Measurements from ENCODE around the gene CFAP46. TPM values are rescaled to one million over a fixed set of nuclear protein-coding genes. Genes with fewer than 3 reads are reported as not detected.

Gene CFAP46
- total RNA-seq, 1 donor from 2014 or later = 1.1 TPM

- ATAC-seq = no peak
- intact Hi-C loops (cut with DNase I) = no loop called here
- DNase-seq (ENCODE audit: low spot score) = peak; percentile 46
Measured at GRCh38 chr10:132948351-132948750, 6.0 kb upstream of the CFAP46 start.

- ATAC-seq (no peak), DNase-seq (ENCODE audit: low spot score) (no peak)
- intact Hi-C loops (cut with DNase I) = no loop called here
Measured at GRCh38 chr10:132947843-132948242, 5.5 kb upstream of the CFAP46 start.

- ATAC-seq (no peak), DNase-seq (ENCODE audit: low spot score) (no peak)
- intact Hi-C loops (cut with DNase I) = no loop called here
Measured at GRCh38 chr10:132946806-132947546, 4.6 kb upstream of the CFAP46 start.

DNA sequence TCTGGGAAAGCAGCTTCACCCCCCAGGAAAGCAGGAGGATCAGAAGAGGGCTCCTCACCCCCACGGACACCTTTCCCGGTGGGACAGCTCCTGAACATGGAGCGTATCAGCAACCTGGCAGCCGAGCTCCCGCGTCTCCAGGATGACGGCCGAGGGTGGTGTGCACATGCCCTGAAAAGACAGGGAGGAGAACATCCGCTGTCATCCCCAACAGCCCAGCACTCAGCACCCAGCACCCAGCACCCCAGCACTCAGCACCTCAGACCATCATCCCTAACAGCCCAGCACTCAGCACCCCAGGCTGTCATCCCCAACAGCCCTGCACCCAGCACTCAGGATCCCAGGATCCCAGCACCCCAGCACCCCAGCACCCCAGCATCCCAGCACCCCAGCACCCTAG lies 3.9 kb upstream of the CFAP46 start:
- intact Hi-C loops (cut with DNase I) = no loop called here
- ATAC-seq = no peak
- peak; percentile 47 for DNase-seq (ENCODE audit: low spot score)

GRCh38 chr10:132945894-132946255 lies 3.5 kb upstream of the CFAP46 start:
- no peak for DNase-seq (ENCODE audit: low spot score)
- intact Hi-C loops (cut with DNase I) = no loop called here
- no peak for ATAC-seq

GRCh38 chr10:132945125-132945893 lies 2.9 kb upstream of the CFAP46 start:
- intact Hi-C loops (cut with DNase I) = no loop called here
- DNase-seq (ENCODE audit: low spot score) (peak; percentile 42), ATAC-seq (no peak)

DNA sequence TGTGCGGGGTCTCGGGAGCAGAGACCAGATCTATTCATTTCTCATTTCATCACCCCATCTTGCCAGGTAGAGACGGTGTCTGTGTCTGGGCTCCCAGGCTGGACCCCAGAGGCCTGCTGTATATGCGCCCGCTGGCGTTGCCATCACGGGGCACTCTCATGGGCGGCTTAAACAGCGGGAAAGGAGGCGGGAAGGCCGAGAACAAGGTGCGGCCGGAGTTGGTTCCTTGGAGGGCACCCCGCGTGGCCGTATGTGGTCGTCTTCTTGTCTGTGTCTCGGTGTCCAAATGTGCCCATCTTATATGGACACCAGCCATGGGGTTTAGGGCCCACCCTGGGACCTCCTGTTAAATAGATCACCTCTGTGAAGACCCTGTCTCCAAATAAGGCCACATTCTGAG lies 2.1 kb upstream of the CFAP46 start:
- intact Hi-C loops (cut with DNase I) = no loop called here
- DNase-seq (ENCODE audit: low spot score) (peak; percentile 28), ATAC-seq (no peak)

DNA sequence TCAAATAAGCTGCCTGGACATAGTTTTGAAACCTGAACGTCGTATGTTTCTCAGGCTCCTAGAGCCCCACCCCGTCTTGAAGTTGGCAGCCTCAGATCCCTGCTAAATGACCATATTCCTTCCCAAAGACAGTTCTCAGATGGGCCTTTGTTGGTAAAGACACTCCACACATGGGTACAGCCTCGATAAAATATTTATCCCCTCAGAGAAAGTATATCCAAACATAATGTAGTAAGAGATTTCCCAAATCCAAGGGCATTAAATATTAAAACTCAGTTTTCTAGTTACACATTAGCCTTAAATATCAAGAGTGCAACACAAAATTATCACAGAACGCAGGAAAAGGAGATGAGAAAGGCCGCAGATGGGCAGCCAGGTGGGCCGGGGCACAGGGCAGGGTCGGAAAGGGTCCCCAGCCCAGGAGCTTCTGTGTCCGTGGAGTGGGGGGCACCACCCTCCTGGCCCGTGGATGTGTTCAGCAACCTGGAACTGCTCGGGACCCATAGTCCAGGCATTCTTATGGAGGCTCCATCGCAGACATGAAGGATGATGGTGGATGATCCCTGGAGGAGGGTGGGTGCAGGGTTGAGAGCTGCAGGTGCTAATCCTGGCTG lies 1.5 kb upstream of the CFAP46 start:
- DNase-seq (ENCODE audit: low spot score) (no peak), ATAC-seq (no peak)
- intact Hi-C loops (cut with DNase I) = no loop called here

- ATAC-seq = no peak
- DNase-seq (ENCODE audit: low spot score) = peak; percentile 54
- intact Hi-C loops (cut with DNase I) = no loop called here
Measured at GRCh38 chr10:132943058-132943790, 854 bp upstream of the CFAP46 start.

- ATAC-seq = no peak
- intact Hi-C loops (cut with DNase I) = no loop called here
- DNase-seq (ENCODE audit: low spot score) = peak; percentile 50
Measured at GRCh38 chr10:132941640-132942051, 724 bp downstream of the CFAP46 start.

GRCh38 chr10:132940791-132941465 lies 1.4 kb downstream of the CFAP46 start:
- intact Hi-C loops (cut with DNase I) = no loop called here
- ATAC-seq (no peak), DNase-seq (ENCODE audit: low spot score) (peak; percentile 44)

GRCh38 chr10:132939957-132940790 lies 2.2 kb downstream of the CFAP46 start:
- ATAC-seq (peak; percentile 56), DNase-seq (ENCODE audit: low spot score) (no peak)
- intact Hi-C loops (cut with DNase I) = no loop called here

DNA sequence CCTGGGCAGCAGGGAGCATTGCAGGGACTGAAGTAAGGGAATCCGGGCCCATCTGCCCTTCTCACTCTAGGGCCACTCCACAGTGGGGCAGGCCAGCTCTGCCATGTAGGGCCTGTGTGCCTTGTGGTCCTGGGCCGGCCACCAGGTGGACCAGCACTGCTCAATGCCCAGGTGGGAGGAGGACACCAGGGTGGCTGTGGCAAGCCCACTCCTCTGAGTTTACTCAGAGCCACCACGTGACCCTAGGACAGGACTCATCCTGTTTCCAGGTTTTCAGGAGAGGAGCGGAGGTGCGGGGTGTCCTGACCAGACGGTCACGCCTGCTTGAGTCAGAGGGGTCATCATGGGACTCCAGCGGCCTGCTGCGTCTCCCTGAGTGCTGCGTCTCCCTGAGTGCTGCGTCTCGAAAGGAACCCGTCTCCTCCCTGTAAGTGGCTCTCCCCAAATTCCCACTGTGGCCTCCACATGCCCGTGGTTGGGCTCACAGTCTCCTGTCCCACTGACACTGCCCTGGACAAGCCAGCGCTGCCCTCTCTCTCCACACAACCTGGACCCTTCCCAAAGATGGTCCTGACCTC lies 2.9 kb downstream of the CFAP46 start:
- DNase-seq (ENCODE audit: low spot score) (no peak), ATAC-seq (no peak)
- intact Hi-C loops (cut with DNase I) = no loop called here

DNA sequence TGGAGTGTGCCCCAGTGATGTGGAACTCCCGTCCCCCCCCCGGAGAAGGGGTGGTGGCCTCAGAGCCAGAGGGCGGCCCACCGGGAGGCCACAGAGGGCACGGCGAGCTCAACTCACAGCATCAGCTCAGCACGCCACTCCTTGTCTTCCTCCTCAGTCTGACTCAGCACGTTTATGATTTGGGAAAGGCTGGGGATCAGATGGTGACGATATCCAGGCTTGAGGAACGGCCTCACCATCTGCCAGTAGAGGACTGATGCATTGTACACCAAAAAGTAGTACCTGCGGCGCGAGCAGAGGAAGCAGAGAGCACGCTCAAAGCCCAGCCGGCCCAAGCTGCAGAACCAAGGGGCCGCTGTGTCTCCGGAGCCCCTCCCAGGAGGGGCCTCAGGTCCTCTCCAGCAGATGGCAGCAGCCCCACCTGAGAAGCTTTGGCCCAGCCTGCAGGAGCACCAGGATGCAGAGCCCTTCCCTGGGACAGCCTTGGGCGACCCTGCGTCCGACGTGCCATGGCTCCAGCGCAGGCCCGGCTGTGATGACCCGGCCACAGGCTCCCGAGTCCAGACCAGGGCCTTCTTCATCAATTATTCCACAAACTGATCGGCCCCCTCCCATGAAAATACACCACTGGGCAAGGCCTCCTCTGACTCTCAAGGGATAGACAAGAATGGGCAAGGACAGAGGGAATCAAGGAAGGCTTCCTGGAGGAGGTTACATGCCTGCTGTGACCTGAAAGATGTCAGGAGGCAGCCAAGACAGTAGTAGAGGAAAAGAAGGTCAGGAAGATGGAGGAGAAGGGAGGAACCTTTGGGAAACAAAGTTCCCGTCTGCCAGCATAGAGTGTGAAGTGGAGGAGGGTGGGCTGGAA lies 3.7 kb downstream of the CFAP46 start:
- intact Hi-C loops (cut with DNase I) = no loop called here
- peak; percentile 53 for DNase-seq (ENCODE audit: low spot score)

GRCh38 chr10:132937861-132938260 lies 4.5 kb downstream of the CFAP46 start:
- no peak for ATAC-seq
- no peak for DNase-seq (ENCODE audit: low spot score)
- intact Hi-C loops (cut with DNase I) = no loop called here

More for the DNA sequence above, 3.7 kb downstream of the CFAP46 start:
- no peak for ATAC-seq

DNA sequence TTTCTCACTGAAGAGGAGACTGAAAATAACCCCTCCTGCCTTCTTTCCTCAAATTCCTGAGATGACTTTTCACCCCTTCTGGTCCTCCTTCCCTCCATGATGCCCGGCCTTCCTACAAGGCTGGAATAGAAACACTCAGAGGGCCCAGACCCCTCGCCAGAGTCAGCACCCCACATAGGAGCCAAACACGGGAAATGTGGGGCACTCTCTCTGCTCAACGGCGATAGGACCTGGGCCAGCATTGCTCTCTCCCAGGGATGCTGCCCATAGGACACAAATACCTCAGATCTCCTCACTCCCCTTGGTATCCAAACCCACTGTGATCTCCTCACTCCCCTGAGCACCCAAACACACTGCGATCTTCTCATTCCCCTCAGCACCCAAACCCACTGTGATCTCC lies 7.4 kb downstream of the CFAP46 start:
- DNase-seq (ENCODE audit: low spot score) (no peak), ATAC-seq (no peak)
- intact Hi-C loops (cut with DNase I) = no loop called here
